ENCODE results near the gene DNAH3.

The DNAH3 gene

DNA sequence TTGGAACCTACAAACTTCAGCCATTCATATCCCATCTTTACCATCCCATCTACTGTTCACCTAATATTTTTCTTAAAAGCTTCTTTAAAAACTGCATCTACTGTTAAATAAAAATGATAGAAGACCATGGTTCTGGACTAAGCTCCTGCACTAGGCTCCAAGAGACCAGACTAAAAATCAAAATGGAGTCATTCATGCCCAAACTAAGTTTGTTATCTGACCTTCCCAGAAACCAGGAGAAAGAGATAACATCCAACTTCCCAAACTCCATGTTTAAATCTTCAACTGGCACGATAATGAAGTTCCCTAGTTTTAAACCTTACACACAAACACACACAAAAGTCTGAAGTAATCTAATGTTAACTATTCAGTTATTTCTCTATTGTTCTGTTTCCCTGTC is 264.3 kb downstream of the DNAH3 start:
- DNase-seq (ENCODE audit: low read depth in 3 of 3, low spot score in 1 of 3): no peak

DNA sequence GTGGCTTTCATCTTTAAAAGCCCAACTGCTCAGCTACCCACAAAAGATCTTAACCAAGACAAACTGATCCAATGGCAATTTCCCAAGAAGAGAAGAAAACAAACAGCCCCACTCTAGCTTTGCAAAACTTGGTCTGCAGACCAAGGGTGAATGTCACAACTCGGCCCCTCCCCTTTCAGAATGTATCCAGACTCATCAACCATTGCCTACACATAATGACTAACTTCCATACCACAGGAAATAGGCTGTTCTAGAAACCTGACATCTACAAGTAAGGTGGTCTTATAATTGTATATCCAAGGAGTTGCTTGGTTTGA is 266.4 kb downstream of the DNAH3 start:
- DNase-seq (ENCODE audit: low read depth in 3 of 3, low spot score in 1 of 3): no peak

DNA sequence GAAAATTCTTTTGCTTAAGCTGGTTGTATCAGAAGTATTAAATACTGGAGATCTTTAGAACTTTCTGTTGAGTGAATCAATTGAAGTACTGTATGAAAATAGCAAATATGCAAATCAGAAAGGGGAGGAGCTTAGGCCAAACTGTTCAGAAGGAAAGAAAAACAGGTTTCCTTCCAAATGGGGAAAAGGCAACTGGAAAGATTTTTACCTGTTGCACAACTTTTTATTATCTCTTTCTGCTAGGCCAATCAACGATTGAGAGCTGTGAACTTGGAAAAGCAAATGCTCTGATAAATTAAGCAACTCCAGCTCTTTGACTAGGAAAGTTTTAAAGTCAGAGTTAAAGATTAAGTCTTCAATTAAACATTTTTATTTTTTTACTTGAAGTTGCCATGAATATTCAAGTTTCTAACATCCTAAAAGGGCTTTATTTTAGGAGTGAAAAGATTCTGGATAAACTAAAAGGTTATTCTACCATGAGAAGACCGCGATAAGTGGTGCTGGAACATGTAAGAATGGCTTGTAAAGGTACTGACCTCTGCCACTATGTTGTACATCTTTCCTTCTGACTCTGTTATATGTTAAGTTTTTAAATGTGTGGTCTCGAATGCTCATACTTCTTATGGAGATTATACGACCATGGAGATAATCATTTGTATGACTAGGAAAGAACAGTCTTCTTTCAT is 266.9 kb downstream of the DNAH3 start:
- no peak for DNase-seq (ENCODE audit: low read depth in 3 of 3, low spot score in 1 of 3)
